GM21619 (cell line): Measurements from ENCODE around the gene PLSCR1.
"Not testable (repeated sequence)": the region's sequence is repeated elsewhere in the genome, so short reads cannot be mapped to it uniquely, and the experiment has no call there.

Source experiments
- ATAC-seq: cut with Tn5 transposase; IDR thresholded peaks from one replicate; pipeline ENCODE4 v1.9.1; 2021; ENCODE audit not compliant: unreplicated experiment

The PLSCR1 gene

GRCh38 chr3:146519810-146520209 lies 24.6 kb downstream of the PLSCR1 start:
- no peak for ATAC-seq

- no peak for ATAC-seq
These were observed 26.5 kb downstream of the PLSCR1 start for GRCh38 chr3:146517684-146518435.

- ATAC-seq: no peak
These were observed 30.9 kb downstream of the PLSCR1 start for GRCh38 chr3:146513386-146514051.

- ATAC-seq: no peak
These were observed 32.8 kb downstream of the PLSCR1 start for GRCh38 chr3:146511402-146512134.

- no peak for ATAC-seq
These were observed 36.9 kb downstream of the PLSCR1 start for GRCh38 chr3:146507331-146508120.

GRCh38 chr3:146505516-146505915 lies 38.9 kb downstream of the PLSCR1 start:
- no peak for ATAC-seq

- ATAC-seq: no peak
These were observed 39.8 kb downstream of the PLSCR1 start for GRCh38 chr3:146504498-146505197.

GRCh38 chr3:146503461-146504202 lies 40.8 kb downstream of the PLSCR1 start:
- peak; percentile 96 for ATAC-seq

GRCh38 chr3:146502887-146503460 lies 41.4 kb downstream of the PLSCR1 start:
- ATAC-seq: no peak

GRCh38 chr3:146501752-146502151 lies 42.7 kb downstream of the PLSCR1 start:
- no peak for ATAC-seq

GRCh38 chr3:146499701-146500100 lies 44.7 kb downstream of the PLSCR1 start:
- no peak for ATAC-seq

GRCh38 chr3:146498002-146498736 lies 46.2 kb downstream of the PLSCR1 start:
- ATAC-seq: no peak

GRCh38 chr3:146497145-146497843 lies 47.1 kb downstream of the PLSCR1 start:
- ATAC-seq: not testable (repeated sequence)

GRCh38 chr3:146496726-146497125 lies 47.7 kb downstream of the PLSCR1 start:
- ATAC-seq: no peak

GRCh38 chr3:146496251-146496650 lies 48.2 kb downstream of the PLSCR1 start:
- ATAC-seq: no peak

GRCh38 chr3:146493761-146494160 lies 50.6 kb downstream of the PLSCR1 start:
- no peak for ATAC-seq

- no peak for ATAC-seq
These were observed 51.2 kb downstream of the PLSCR1 start for GRCh38 chr3:146493221-146493620.

- no peak for ATAC-seq
These were observed 53.1 kb downstream of the PLSCR1 start for GRCh38 chr3:146491303-146491702.
